Diencephalon (tissue), 1 donor: Measurements from ENCODE around the gene EFHC2. TPM values are rescaled to one million over a fixed set of nuclear protein-coding genes. Genes with fewer than 3 reads are reported as not detected.

Experiments
- total RNA-seq: library from RNA; depleted of rRNA; stranded (reverse); fragments of >200 nt; gene quantifications from one replicate; pipeline ENCODE4 v1.2.3, GENCODE V29; 2014

EFHC2 gene, protein sequence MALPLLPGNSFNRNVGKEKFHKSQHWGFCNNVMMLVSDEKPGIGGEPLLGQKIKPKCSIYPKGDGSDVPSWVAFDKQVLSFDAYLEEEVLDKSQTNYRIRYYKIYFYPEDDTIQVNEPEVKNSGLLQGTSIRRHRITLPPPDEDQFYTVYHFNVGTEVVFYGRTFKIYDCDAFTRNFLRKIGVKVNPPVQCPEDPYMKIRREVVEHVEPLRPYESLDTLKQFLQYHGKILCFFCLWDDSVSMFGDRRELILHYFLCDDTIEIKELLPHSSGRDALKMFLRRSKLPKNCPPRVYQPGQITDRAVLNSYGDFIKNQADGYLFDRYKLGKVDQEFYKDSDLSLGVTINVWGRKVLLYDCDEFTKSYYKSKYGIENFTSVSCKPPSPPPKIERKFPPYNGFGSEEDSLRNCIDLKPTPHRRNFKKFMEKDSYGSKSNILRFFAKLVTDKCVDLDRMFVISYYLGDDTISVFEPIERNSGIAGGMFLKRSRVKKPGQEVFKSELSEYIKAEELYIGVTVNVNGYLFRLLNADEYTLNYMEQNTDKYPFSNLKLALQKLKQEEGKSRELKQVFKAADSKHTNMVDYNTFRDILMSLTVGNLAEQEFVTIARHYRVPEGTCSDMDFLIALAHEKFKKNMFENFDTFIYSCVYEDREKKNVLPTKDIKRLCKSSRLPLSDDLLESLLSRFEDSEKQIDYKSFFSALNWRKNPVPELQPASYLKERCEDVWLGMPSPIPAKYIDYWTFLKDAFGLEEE
- 8.1 TPM for total RNA-seq

GRCh38 chrX:44343412-44344141 is at the start of gene EFHC2:
TSS of gene EFHC2 (minus strand) at chrX:44343672. CDS start at chrX:44343588, 84 bp downstream.

Other genes starting within 250 kb of the EFHC2 start
- 19.1 TPM for gene FUNDC1, start 199.2 kb upstream of the EFHC2 start, total RNA-seq